ENCODE data around the gene NOD2.

NOD2 gene

GRCh38 chr16:50671644-50672260 lies 21.7 kb upstream of the NOD2 start:
- DNase-seq, result peak in 1 of 2 donors; percentile 60

DNA sequence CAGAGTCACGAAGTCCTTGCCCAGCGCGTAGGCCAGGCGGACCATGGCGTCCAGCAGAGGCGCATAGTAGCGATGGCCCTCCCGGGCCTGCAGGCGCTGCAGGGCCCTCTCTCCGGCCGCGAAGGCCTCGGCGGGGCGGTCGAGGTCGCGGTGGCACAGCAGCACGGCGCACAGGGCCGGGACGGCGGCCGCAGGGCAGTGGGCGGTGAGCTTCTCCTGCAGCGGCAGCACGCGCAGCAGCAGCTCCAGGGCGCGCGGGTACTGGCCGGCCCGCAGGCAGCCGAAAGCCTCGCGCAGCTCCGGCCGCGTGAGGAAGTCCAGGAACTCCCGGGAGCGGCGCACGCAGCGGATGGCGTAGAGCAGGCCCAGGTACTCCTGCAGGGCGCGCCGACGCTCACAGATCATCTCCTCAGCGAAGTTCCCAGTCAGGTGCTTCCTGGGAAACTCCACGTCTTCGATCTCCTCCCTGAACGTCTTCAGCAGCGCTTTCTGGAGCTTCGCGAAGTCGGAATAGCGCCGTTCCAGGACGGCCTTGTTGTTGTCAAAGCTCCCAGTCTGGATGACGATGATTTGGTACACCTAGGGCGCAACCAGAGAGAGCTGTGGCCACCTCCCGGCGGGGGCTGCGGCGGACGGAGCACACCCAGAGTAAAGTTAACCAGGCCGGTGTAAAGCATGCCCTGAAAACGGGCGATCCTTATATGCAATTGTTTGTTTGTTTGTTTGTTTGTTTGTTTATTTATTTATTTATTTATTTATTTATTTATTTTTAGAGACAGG lies 19.7 kb upstream of the NOD2 start:
- no peak for DNase-seq

DNA sequence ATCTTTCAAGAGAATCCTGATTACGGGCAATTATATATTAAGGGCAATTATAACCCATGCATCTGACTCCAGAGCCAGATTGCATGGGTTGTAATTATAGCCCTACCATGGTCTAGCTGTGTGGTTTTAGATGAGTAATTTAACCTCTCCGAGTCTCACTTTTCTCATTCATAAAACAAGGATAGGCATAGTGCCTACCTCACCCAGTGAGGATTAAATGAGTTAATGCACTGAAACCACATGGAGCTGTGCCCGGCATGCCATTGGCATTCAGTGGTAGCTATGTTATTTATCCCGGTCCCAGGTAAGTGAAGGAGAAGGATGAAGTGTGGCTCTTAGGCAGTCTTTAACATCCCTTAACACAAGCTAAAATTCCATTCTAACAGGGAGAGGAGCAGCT lies 18.6 kb upstream of the NOD2 start:
- DNase-seq, result no peak

DNA sequence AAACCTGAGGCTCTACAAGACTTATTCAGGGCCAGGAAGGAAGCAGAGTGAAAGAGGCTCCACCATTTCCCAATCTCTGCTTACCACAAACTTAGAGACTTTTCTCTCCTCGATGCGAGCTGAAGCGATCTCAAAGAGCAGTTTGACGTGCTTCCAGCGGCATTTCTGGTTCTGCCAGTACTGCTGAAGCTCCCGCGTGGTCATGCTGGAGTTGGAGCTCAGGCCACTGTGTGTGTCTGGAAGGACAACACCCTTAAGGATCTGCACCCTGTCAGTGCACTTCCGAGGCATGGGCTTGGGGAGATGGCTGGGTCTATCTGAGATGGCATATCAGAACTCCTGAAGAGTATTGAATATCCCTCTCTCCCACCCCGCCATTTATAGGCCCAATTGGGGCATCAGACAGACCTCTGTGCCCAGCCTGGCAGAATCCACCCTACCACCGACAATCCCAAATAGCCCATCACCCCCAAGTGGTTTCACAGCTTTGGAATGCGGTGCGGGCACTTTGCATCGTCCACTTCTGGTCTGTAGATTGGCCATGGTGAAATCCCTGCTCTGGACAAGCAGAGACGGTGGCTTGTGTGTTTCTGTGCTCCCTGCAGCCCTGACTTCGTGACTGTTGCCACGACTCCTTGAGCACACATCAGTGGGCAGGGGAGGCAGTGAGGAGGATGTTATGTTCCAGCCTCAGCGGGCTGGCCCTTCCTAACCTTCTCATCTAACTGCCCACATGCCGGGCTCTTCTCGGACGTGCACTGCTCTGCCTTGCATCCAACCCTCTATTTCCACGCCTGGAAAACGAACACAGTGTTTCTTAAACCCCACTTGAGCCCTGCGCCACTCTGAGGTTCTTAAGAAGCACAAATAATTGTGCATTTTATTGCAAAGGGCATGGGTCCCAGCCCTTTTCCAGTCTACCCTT lies 17.5 kb upstream of the NOD2 start:
- no peak for DNase-seq

- no peak for DNase-seq
Measured at GRCh38 chr16:50676684-50677225, 16.7 kb upstream of the NOD2 start.

GRCh38 chr16:50677351-50677750 lies 16.1 kb upstream of the NOD2 start:
- no peak for DNase-seq

DNA sequence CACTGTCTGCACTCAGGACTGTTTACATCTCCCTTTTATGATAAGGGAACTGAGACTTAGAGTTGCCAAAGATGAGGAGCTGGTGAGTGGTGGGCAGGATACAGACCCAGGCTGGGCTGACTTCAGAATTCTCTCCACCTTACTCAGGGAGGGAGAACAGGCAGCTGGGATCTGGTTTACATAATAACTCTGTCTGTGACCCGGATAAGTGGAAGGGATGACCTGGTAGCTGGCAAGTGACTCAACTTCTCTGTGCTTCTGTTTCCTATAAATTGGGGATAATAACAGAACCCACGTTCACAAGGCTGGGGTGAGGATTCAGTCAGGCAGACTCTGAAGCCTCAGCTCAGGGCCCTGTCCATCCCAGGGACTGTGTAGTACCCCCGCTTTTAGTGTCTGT lies 14.9 kb upstream of the NOD2 start:
- no peak for DNase-seq

- no peak for DNase-seq
Measured at GRCh38 chr16:50679266-50679665, 14.1 kb upstream of the NOD2 start.

GRCh38 chr16:50679676-50680555 lies 13.5 kb upstream of the NOD2 start:
- DNase-seq, result no peak

GRCh38 chr16:50680556-50680893 lies 12.9 kb upstream of the NOD2 start:
- no peak for DNase-seq

GRCh38 chr16:50681021-50681885 lies 12.2 kb upstream of the NOD2 start, which contains the start of gene SNX20:
Gene SNX20 (minus strand): TSS chr16:50681312. CDS start chr16:50677526, 3,786 bp downstream.
- DNase-seq, result peak; percentile 60 to 67

DNA sequence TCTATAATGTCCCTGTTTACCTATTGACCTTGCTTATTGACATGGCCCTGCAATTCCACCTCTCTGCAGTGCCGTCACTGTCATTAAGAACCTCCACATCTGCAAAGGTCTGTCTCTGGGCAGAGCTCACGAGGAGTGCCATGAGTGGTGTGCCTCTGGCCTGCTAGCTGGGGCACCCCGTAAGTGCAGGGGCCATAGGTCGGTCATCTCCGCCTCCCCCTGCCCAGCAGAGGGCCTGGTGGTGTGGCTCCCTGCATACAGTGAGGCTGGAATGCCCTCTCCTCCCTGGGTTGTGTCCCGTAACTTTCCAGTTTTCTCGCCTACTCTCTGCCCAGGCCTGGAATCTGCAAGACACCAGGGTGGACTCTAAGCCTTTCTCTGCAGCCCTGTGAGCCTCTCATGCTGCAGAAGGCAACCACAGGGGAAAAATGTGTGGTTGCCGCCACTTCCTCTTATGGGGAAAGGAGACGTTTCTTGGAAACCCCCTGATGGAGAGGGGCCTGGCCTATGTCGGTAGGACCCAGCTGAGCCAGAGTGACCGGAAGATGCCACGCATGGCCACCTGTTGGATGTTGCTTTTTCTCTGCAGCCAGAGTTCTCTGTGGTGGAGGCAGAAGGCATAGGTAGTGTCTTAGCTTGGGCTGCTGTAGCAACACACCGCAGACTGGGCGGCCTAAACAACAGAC lies 9.6 kb upstream of the NOD2 start:
- DNase-seq, result peak; percentile 38 to 58

DNA sequence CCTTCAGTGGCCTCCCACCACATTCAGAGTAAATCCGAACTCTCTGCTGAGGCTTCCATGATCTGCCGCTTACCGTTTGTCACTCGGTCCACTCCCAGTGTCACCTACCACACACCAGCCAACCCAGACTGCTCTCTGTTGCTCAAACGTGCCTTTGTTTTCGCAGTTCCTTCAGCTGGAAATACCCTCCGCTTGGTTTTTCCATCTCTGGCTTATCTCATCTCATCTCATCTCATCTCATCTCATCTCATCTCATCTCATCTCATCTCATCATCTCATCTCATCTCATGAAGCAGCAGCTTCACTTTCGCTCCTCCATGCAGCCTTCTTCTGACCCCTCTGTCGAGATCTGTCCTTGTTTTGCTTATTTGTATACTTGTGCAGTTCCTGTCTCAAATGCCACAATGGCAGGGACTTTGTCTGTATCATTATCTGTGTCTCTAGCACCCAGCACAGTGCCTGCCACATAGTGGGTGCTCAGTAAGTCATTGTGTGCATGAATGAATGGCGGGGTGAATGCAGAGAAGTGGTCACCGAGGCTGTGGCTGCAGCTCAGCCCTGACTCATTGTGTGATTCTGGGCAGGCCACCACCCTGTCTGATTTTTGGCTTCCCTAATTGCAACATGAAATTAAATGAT lies 8.5 kb upstream of the NOD2 start:
- peak in 1 of 2 donors; percentile 43 for DNase-seq

DNA sequence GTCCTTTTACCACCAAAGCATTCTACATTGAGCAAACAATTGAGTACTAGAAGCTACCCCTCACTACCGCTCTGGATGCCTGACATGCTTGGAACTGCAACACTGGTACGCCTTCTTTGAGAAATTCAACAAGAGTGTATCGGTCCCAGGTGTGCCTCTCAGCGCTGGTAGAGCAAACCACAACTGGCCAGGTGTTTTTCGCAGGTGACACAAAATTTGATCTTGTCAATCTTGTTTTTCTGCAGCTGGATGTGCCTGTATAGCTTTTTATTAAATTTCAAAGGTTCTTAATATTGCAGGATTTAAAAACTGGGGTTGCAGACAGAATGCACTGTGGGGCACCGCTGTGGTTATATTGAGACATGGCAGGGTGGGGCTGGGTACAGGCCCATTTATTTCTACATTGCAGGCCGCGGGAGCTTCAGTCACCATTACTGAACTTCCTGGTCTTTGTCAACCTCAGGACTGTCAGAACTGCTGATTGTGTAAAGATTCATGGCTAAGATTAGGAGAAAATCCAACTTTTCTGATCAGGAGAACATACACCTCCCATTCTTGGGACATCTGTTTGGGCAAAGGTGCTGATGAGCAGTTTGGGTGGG lies 7.8 kb upstream of the NOD2 start:
- DNase-seq, result no peak

DNA sequence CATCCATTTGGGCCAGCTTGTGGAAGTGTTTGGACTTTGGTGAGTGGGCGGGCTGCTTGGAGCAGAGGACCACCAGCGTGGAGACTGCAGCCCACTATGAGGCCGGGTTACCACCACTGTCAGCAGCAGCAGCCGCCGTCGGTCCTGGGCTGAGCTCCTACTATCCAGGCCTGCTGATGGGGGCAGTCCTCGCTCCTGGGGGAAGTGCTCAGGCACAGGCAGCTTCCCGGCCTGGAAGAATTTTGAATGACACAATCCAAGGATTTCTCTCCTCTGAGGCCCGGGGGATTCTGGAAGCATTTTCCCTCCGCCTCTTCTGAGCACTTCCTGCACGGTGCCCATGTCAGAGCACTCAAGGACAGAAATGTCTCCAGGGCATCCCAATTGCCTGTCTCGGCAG lies 5.3 kb upstream of the NOD2 start:
- no peak for DNase-seq

- DNase-seq, result no peak
Measured at GRCh38 chr16:50688867-50689266, 4.5 kb upstream of the NOD2 start.

GRCh38 chr16:50690177-50690576 lies 3.2 kb upstream of the NOD2 start:
- DNase-seq, result no peak

DNA sequence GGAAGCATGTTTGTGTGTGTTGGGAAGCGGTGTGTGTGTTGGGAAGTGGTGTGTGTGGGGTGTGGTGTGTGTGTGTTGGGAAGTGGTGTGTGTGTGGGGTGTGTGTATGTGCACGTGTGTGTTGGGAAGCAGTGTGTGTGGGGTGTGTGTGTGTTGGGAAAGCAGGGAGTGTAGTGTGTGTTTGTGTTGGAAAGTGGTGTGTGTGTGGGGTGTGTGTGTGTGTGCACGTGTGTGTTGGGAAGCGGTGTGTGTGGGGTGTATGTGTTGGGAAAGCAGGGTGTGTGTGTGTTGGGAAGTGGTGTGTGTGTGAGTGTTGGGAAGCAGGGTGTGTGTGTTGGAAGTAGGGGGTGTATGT lies 785 bp upstream of the NOD2 start:
- no peak for DNase-seq

GRCh38 chr16:50694206-50694605 lies 800 bp downstream of the NOD2 start:
- DNase-seq, result no peak
